A673 (cell line): ENCODE results near the gene SMIM24.

Source experiments
- CTCF ChIP-seq: fragments of 300-800, 200-600 bp; sonication (generic); conservative IDR thresholded peaks from 2 replicates; pipeline ENCODE4 v1.5.1; 2017; ENCODE audit warnings: low read depth, mild to moderate bottlenecking, antibody characterized with exemption, low read length, moderate library complexity, mixed read lengths
- EZH2 ChIP-seq: fragments of 200-600 bp; sonication (generic); IDR thresholded peaks from 2 replicates; pipeline ENCODE4 v1.6.1; 2017; ENCODE audit warnings: borderline replicate concordance, low read depth, mild to moderate bottlenecking, mixed read lengths, antibody characterized with exemption, low read length; ENCODE audit not compliant: poor library complexity, severe bottlenecking

GRCh38 chr19:3469638-3470499 is 10.5 kb downstream of the SMIM24 start:
- TF ChIP-seq CTCF (peak; percentile 37), EZH2 (no peak)
